CD4-positive, alpha-beta T cell treated with Interleukin-4 for 1 hour (primary cell): ENCODE measurements around the gene PWWP2A.
A peak's percentile ranks its signal among the peaks of the same experiment; 100 is the strongest.

ENCODE experiments used
- DNase-seq, 2 donors: peaks; one replicate each; pipeline ENCODE4 v3.0.0-alpha.2; 2020 to 2022

PWWP2A gene

GRCh38 chr5:160128632-160129031 is 9.4 kb upstream of the PWWP2A start:
- no peak for DNase-seq

DNA sequence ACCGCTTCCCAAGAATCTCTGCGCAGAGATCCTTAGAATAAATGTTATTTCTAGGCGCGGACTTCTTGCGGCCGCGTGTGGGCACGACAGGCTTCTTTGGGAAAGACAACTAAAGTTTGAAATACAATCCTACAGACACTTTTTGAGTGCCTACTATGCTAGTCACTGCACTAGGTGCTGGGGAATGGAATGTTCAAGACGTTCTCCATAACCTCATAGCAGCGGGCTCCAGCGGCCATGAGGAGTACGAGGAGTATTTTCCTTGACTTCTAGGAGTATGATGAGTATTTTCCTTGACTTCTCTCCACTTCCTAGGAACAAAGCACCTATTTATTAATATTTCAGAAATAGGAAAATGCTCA is 636 bp upstream of the PWWP2A start:
- DNase-seq, result no peak

- peak; percentile 36 to 58 for DNase-seq
These were observed 705 bp downstream of the PWWP2A start for GRCh38 chr5:160118349-160119141.

DNA sequence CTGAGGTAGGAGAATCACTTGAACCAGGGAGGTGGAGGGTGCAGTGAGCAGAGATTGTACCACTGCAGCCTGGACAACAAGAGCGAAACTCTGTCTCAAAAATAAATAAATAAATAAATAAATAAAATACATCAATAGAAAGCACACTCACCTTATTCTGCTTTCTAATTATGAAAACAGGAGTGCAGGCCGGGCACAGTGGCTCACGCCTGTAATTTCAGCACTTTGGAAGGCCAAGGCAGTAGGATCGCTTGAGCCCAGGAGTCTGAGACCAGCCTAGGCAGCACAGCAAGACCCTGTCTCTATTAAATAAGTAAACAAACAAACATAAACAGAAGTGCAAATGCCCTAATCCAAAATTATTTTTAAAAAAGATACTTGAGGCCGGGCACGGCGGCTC is 2.3 kb downstream of the PWWP2A start:
- DNase-seq, result no peak

GRCh38 chr5:160108124-160108523 is 11.1 kb downstream of the PWWP2A start:
- no peak for DNase-seq

DNA sequence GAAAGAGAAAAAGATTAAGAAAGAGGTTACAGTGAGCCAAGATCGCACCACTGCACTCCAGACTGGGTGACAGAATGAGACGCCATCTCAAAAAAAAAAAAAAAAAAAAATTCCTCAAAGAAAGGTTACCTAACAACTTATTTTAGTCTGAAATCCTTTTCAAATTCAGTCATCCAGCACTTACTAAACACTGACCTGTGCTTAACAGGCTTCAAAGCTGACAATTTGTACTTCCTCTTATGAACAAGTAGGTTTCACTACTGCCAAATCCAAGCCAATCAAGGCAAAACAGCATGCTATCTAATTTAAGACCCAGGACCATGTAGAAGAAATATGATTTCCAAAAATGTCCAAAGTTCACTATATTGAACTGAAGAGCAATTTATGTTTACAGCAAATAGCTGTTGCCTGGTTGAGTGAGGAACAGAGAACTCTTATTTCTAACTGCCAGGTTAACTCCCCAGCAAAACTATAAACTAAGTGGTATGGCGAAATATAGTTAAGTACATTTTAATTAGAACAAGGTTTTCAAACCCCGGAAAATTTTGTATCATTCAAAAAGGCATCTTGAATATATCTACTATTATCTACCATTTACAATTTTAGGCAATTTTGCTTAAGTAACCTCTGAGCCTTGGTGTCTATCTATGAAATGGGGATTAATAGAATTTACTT is 13.4 kb downstream of the PWWP2A start:
- DNase-seq, result no peak

GRCh38 chr5:160097991-160098390 is 21.3 kb downstream of the PWWP2A start:
- no peak for DNase-seq

- no peak for DNase-seq
These were observed 23.1 kb downstream of the PWWP2A start for GRCh38 chr5:160096178-160096577.

DNA sequence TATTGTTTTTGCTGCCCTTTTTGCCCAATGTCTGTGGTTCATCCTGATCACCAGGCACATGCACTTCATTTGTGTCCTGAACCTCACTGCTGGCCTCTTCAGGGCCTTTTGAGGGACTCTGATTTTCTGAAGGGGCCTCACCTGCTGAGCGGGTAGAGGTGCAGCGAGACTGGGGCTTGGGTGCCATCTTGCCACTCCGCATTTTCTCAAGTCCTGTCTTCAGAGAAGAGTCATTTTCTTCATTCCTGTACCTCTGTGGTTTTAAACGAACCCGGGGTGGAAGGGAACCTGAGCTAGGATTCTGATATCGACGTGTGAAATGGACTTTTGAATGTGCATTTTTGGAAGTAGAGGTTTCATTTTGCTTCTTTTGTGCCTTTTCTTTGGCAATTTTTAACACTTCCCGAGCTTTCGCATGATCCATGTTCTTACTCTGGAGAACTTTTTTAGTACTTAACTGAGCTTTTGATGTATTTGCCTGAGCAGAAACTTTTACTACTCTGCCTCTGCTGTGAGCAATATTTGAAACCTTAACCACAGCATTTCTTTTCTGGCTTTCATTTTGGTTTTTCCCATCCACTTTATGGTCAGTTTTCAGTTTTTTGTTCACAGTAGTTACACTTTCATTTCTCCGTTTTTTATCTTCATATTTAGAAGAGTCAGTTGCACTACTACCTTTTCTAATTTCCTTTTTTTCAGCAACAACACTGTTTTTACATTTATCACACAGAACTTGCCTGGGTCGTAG is 26.1 kb downstream of the PWWP2A start:
- no peak for DNase-seq

DNA sequence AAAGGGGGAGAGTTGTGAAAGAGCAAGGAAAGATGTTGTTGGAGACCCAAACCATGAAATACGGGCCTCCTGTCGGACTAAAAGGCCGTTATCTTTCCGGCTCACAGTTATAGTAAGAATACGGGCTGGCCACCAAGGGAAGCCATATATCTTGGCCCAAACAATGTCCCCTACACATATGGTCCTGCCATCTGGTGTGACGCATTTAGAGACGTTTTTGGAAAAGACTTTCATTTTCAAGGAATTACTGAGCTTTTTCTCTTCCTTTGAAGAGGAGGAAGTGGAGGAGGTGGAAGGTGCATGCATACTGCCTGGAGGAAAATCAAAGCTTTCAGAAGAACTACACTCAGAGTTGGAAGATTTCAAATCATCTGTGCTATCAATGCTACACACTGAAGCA is 26.7 kb downstream of the PWWP2A start:
- no peak for DNase-seq

GRCh38 chr5:160090059-160090458 is 29.2 kb downstream of the PWWP2A start:
- no peak for DNase-seq

GRCh38 chr5:160089531-160089930 is 29.7 kb downstream of the PWWP2A start:
- no peak for DNase-seq

GRCh38 chr5:160088805-160089204 is 30.4 kb downstream of the PWWP2A start:
- no peak for DNase-seq

DNA sequence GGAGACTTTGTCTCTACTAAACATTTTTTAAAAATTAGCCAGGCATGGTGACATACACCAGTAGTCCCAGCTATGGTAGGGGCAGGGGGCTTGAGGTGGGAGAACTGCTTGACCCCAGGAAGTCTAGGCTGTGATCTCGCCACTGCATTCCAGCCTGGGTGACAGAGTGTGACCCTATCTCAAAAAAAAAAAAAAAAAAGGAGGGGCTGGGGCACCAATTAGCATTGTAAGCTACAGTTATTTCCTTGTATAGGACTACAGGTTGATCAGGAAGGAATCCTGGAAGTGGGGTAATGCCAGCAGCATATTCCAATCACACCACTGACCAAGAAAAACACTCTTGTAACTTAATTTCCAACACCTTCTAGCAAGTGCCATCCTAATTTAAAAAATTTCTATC is 32.1 kb downstream of the PWWP2A start:
- no peak for DNase-seq

DNA sequence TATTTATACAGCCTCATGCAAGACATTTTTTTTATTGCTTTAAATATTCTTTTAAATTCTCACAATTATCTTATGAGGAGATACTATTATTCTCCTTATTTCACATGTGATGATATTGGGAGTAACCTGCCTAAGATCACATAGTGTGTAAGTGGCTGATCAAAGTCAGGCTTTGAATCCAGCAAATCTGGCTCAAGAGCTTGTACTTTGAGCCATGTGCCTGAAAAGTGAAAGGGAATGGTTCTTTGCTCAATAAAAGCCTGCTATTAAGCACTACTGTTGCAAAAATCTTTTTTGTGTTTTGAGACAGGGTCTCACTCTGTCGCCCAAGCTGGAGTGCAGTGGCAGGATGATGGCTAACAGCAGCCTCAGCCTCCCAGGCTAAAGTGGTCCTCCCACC is 35.1 kb downstream of the PWWP2A start:
- DNase-seq, result no peak

DNA sequence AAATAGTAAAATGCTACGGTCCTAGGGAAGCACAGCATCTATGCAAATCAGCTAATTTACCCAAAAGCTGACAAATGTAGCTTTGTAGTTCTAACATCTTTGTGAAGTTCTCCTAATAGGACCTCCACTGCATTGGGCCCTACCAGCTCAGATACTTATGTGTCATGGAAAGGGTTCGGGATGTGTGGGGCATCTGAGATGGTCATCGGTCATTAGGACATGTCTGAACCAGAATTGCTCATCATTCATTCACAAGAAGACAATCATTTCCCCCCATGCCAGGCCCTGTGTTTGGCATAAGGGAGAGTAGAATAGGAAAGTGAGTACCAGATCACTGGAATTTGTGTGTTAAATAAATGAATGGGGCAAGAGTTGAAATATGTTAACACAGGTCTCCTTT is 35.7 kb downstream of the PWWP2A start:
- no peak for DNase-seq

GRCh38 chr5:160082614-160083500 is 36.4 kb downstream of the PWWP2A start:
- DNase-seq, result no peak

DNA sequence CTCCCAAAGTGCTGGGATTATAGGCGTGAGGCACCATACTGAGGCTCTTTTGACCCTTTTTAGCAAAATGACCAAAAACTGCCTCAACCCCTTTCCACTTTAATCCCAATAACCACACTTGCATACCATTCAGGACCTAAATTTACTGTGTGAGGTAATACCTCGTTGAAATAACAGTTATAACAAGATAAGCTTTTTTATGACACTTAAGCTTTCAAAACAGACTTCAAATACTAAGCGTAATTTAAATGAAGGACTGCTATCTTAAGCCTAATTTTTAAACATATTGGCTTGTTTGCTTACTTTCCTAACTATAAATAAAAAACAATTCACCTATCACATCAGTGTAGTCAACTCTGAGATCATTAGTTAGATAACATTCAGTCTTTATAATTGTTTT is 37.8 kb downstream of the PWWP2A start:
- DNase-seq, result no peak

GRCh38 chr5:160079753-160080152 is 39.5 kb downstream of the PWWP2A start:
- no peak for DNase-seq

GRCh38 chr5:160076997-160077396 is 42.3 kb downstream of the PWWP2A start:
- no peak for DNase-seq

DNA sequence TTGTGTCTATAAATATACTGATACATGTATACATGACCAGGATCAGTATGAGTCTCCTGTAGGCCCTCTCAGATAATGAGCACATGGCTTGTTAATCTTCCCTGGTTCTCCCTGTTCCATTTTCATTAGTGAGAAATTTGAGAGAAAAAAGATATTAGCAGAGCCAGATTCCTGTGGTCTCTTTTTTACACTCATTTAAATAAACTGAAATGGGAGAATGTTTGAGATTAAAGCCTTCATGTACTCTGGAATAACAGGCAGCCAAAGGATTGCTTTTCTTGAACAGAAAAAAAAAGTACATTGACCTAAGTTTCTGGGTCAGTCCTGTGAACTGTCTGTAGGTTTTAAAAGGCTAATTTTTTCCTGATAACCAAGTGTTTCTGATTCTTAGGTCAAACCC is 44.2 kb downstream of the PWWP2A start:
- no peak for DNase-seq

- DNase-seq, result no peak
These were observed 47.3 kb downstream of the PWWP2A start for GRCh38 chr5:160071916-160072315.

GRCh38 chr5:160071516-160071915 is 47.7 kb downstream of the PWWP2A start:
- no peak for DNase-seq
